Endodermal cell (in vitro differentiated cells): Measurements from ENCODE around the gene LRBA. TPM values are rescaled to one million over a fixed set of nuclear protein-coding genes. Genes with fewer than 3 reads are reported as not detected.

Source experiments
- DNase-seq: peaks from one replicate; pipeline ENCODE4 v3.0.0-alpha.2; 2017
- H3K27ac ChIP-seq: 2 replicates; pipeline ENCODE4 v1.5.1; 2013; ENCODE audit warnings: mild to moderate bottlenecking, low read depth, low read length, moderate library complexity
- H3K27me3 ChIP-seq: 2 replicates; pipeline ENCODE4 v1.6.1; 2013; ENCODE audit warnings: mild to moderate bottlenecking, low read length, moderate library complexity; ENCODE audit not compliant: insufficient read depth, control insufficient read depth, poor library complexity, severe bottlenecking
- H3K36me3 ChIP-seq: 2 replicates; pipeline ENCODE4 v1.7.0; 2013; ENCODE audit warnings: mild to moderate bottlenecking, low read length, moderate library complexity; ENCODE audit not compliant: control insufficient read depth, insufficient read depth
- H3K4me1 ChIP-seq: one replicate; pipeline ENCODE4 v1.7.0; 2013; ENCODE audit warnings: low read length; ENCODE audit not compliant: control insufficient read depth, insufficient read depth
- H3K4me3 ChIP-seq: 2 replicates; pipeline ENCODE4 v1.5.1; 2013; ENCODE audit warnings: mild to moderate bottlenecking, low read length, moderate library complexity
- H3K9ac ChIP-seq: 2 replicates; pipeline ENCODE4 v1.6.1; 2013; ENCODE audit warnings: mild to moderate bottlenecking, low read length, moderate library complexity; ENCODE audit not compliant: poor library complexity, severe bottlenecking; ENCODE audit errors: extremely low read depth
- H3K9me3 ChIP-seq: 2 replicates; pipeline ENCODE4 v1.6.1; 2013; ENCODE audit warnings: mild to moderate bottlenecking, low read length, moderate library complexity; ENCODE audit not compliant: control insufficient read depth
- H3K27ac Mint-ChIP-seq: 2 replicates; pipeline ENCODE4 v1.8.0; 2020; ENCODE audit warnings: mixed read lengths
- H3K27me3 Mint-ChIP-seq: 2 replicates; pipeline ENCODE4 v1.8.0; 2021; ENCODE audit warnings: mild to moderate bottlenecking, mixed read lengths; ENCODE audit not compliant: insufficient read depth
- H3K36me3 Mint-ChIP-seq: 2 replicates; pipeline ENCODE4 v1.8.0; 2020; ENCODE audit warnings: low read depth, mixed read lengths
- H3K4me1 Mint-ChIP-seq: 2 replicates; pipeline ENCODE4 v1.8.0; 2020; ENCODE audit warnings: mixed read lengths
- H3K4me3 Mint-ChIP-seq: 2 replicates; pipeline ENCODE4 v1.8.0; 2020; ENCODE audit warnings: mild to moderate bottlenecking, moderate library complexity, mixed read lengths
- H3K9me3 Mint-ChIP-seq: 2 replicates; pipeline ENCODE4 v1.8.0; 2020; ENCODE audit warnings: mild to moderate bottlenecking, mixed read lengths
- CTCF ChIP-seq: fragments of 200-600 bp; sonication (generic); conservative IDR thresholded peaks from 2 replicates; pipeline ENCODE4 v1.5.0; 2021; ENCODE audit warnings: antibody characterized with exemption, mild to moderate bottlenecking
- WGBS, 2 experiments: methylation state at CpG; one replicate each; pipeline versions ENCODE4 v1.1.5 to v1.1.7; 2013; ENCODE audit warnings: missing lambda C conversion rate in 2 of 2, mixed read lengths in 1 of 2; ENCODE audit not compliant: insufficient coverage in 1 of 2, insufficient read length in 1 of 2; 5-methylcytosine and 5-hydroxymethylcytosine counted together
- total RNA-seq, 2 donors: library from RNA; stranded (reverse); fragmentation: NEBNext Ultra II Directional in 1 of 2; extraction: Animal tissue kit (Norgen Biotek cat#: 25700) in 1 of 2; gene quantifications; 2 replicates in 1 of 2; 3 replicates in 1 of 2; pipeline ENCODE4 v1.2.1, GENCODE V29; 2021

Gene LRBA
- total RNA-seq, 2 donors from 2014 or later, result 77.3 to 95.9 TPM

- no peak overlapping the region for H3K4me3 Mint-ChIP-seq
- Histone ChIP-seq H3K36me3 (no peaks in the 10 kb centered on the region), H3K4me3 (no peak overlapping the region), H3K4me1 (no peaks in the 10 kb centered on the region), H3K9me3 (no peaks in the 10 kb centered on the region), H3K27ac (no peak overlapping the region), H3K9ac (no peak overlapping the region), H3K27me3 (no peaks in the 10 kb centered on the region)
- no peaks in the 10 kb centered on the region for H3K9me3 Mint-ChIP-seq
- H3K27me3 Mint-ChIP-seq, result no peaks in the 10 kb centered on the region
- TF ChIP-seq CTCF, result no peak
- no peak overlapping the region for H3K27ac Mint-ChIP-seq
- DNase-seq, result no peak
- H3K36me3 Mint-ChIP-seq, result peaks cover 5% of the 10 kb centered on the region
- H3K4me1 Mint-ChIP-seq, result no peaks in the 10 kb centered on the region
- WGBS, 2 experiments, result 93% methylated on average over 2 of the region's 2 CpGs; no CpG with 5 or more reads in 1 of the 2 experiments
Observed at GRCh38 chr4:150381036-150381435, 634.0 kb downstream of the LRBA start.

- Mint-ChIP-seq H3K4me1 (no peaks in the 10 kb centered on the region), H3K4me3 (no peak overlapping the region), H3K9me3 (no peaks in the 10 kb centered on the region), H3K27ac (no peak overlapping the region), H3K36me3 (peaks cover 10% of the 10 kb centered on the region), H3K27me3 (no peaks in the 10 kb centered on the region)
- no peak overlapping the region for H3K27ac ChIP-seq
- no peaks in the 10 kb centered on the region for H3K36me3 ChIP-seq
- H3K9me3 ChIP-seq, result no peaks in the 10 kb centered on the region
- TF ChIP-seq CTCF, result no peak
- no peaks in the 10 kb centered on the region for H3K4me1 ChIP-seq
- no peak for DNase-seq
- H3K27me3 ChIP-seq, result no peaks in the 10 kb centered on the region
- WGBS, 2 experiments, result 97 to 100% methylated on average over 1 of the region's 1 CpG
- H3K4me3 ChIP-seq, result no peak overlapping the region
- H3K9ac ChIP-seq, result no peak overlapping the region
Observed at GRCh38 chr4:150379454-150379853, 635.6 kb downstream of the LRBA start.

GRCh38 chr4:150375025-150375424, 640.1 kb downstream of the LRBA start:
- Histone ChIP-seq H3K9ac (no peak overlapping the region), H3K27me3 (no peaks in the 10 kb centered on the region), H3K36me3 (no peaks in the 10 kb centered on the region), H3K27ac (no peak overlapping the region), H3K9me3 (no peaks in the 10 kb centered on the region), H3K4me1 (no peaks in the 10 kb centered on the region), H3K4me3 (no peak overlapping the region)
- H3K27me3 Mint-ChIP-seq, result peaks cover 5% of the 10 kb centered on the region
- 73 to 92% methylated on average over 2 to 4 of the region's 4 CpGs for WGBS, 2 experiments
- H3K4me3 Mint-ChIP-seq, result no peak overlapping the region
- TF ChIP-seq CTCF, result no peak
- peaks cover 9% of the 10 kb centered on the region for H3K36me3 Mint-ChIP-seq
- no peaks in the 10 kb centered on the region for H3K4me1 Mint-ChIP-seq
- no peak for DNase-seq
- H3K9me3 Mint-ChIP-seq, result no peaks in the 10 kb centered on the region
- no peak overlapping the region for H3K27ac Mint-ChIP-seq
